IMR-90 (cell line): ENCODE results near the gene ELOA. TPM values are rescaled to one million over a fixed set of nuclear protein-coding genes. Genes with fewer than 3 reads are reported as not detected.
A peak's percentile ranks its signal among the peaks of the same experiment; 100 is the strongest.

Experiments
- ATAC-seq: fragments of 200-7000 bp; cut with Tn5 transposase; 2 replicates; pipeline ENCODE4 v1.9.1; 2020; ENCODE audit warnings: low read depth, mild to moderate bottlenecking, moderate library complexity
- BruUV-seq: library from RNA; stranded (reverse); fragments of 400-500 nt; replicated peaks from 2 replicates; lab custom pipeline; 2021; lab: Mats Ljungman, UMichigan
- CTCF ChIA-PET: fragments of 300-600 bp; formaldehyde crosslinking; extraction: SDS; loops from one replicate; lab custom pipeline; 2021; ENCODE audit warnings: antibody characterized with exemption; lab: Yijun Ruan, JAX
- POLR2A ChIA-PET: fragments of 300-600 bp; sonication (Branson Sonifier 250); formaldehyde crosslinking; loops from one replicate; lab custom pipeline; 2022; ENCODE audit warnings: antibody characterized with exemption; ENCODE audit not compliant: unreplicated experiment; lab: Charles Lee
- DNase-seq: peaks from one replicate; pipeline ENCODE4 v3.0.0; 2013
- H2AFZ ChIP-seq: replicated peaks from 2 replicates; pipeline ENCODE3; 2013; ENCODE audit warnings: low read length, mild to moderate bottlenecking; ENCODE audit not compliant: poor library complexity
- H2AK5ac ChIP-seq: 2 replicates; pipeline ENCODE4 v1.6.1; 2013; ENCODE audit warnings: low read depth, low read length, inconsistent platforms
- H2AK9ac ChIP-seq: replicated peaks from 2 replicates; pipeline ENCODE3; 2013; ENCODE audit warnings: mild to moderate bottlenecking, low read depth, low read length, moderate library complexity; ENCODE audit not compliant: poor library complexity
- H2BK120ac ChIP-seq: 2 replicates; pipeline ENCODE4 v1.6.1; 2013; ENCODE audit warnings: low read depth, low read length, inconsistent platforms
- H2BK15ac ChIP-seq: 3 replicates; pipeline ENCODE4 v1.6.1; 2013; ENCODE audit warnings: low read depth, low read length, inconsistent platforms
- H2BK20ac ChIP-seq: 2 replicates; pipeline ENCODE4 v1.6.1; 2013; ENCODE audit warnings: low read depth, mild to moderate bottlenecking, inconsistent platforms, low read length, moderate library complexity
- H2BK5ac ChIP-seq: 2 replicates; pipeline ENCODE4 v1.6.1; 2013; ENCODE audit warnings: mild to moderate bottlenecking, low read depth, low read length, inconsistent platforms; ENCODE audit not compliant: poor library complexity, severe bottlenecking
- H3K14ac ChIP-seq: replicated peaks from 2 replicates; pipeline ENCODE4 v1.6.1; 2013; ENCODE audit warnings: low read depth, low read length, inconsistent platforms
- H3K18ac ChIP-seq: 2 replicates; pipeline ENCODE4 v1.6.1; 2013; ENCODE audit warnings: low read depth, low read length, control low read depth
- H3K23ac ChIP-seq: 2 replicates; pipeline ENCODE4 v1.6.1; 2013; ENCODE audit warnings: low read depth, low read length, inconsistent platforms
- H3K27ac ChIP-seq: 2 replicates; pipeline ENCODE4 v1.5.1; 2013; ENCODE audit warnings: mild to moderate bottlenecking, control low read depth, low read length; ENCODE audit not compliant: insufficient read depth
- H3K27me3 ChIP-seq: 2 replicates; pipeline ENCODE4 v1.6.1; 2013; ENCODE audit warnings: low read length; ENCODE audit not compliant: control insufficient read depth, insufficient read depth
- H3K36me3 ChIP-seq: 2 replicates; pipeline ENCODE4 v1.6.1; 2013; ENCODE audit warnings: low read length, mixed read lengths; ENCODE audit not compliant: control insufficient read depth, insufficient read depth
- H3K4ac ChIP-seq: 2 replicates; pipeline ENCODE4 v1.6.1; 2013; ENCODE audit warnings: low read depth, low read length, inconsistent platforms
- H3K4me1 ChIP-seq: 2 replicates; pipeline ENCODE4 v1.6.1; 2013; ENCODE audit warnings: low read length, mixed read lengths; ENCODE audit not compliant: control insufficient read depth, insufficient read depth
- H3K4me2 ChIP-seq: 2 replicates; pipeline ENCODE4 v1.6.1; 2013; ENCODE audit warnings: low read depth, mild to moderate bottlenecking, control low read depth, low read length, moderate library complexity
- H3K4me3 ChIP-seq: 2 replicates; pipeline ENCODE4 v1.5.1; 2013; ENCODE audit warnings: low read depth, mild to moderate bottlenecking, control low read depth, low read length, moderate library complexity; ENCODE audit not compliant: insufficient read depth
- H3K56ac ChIP-seq: 2 replicates; pipeline ENCODE4 v1.6.1; 2013; ENCODE audit warnings: low read length, inconsistent platforms; ENCODE audit not compliant: insufficient read depth; ENCODE audit errors: extremely low read depth
- H3K79me1 ChIP-seq, 2 experiments: 2 replicates each; pipeline ENCODE4 v1.6.1; 2013; ENCODE audit warnings: low read length in 2 of 2, inconsistent platforms in 1 of 2, low read depth in 1 of 2
- H3K9ac ChIP-seq: 2 replicates; pipeline ENCODE4 v1.6.1; 2013; ENCODE audit warnings: low read depth, low read length, control low read depth
- H3K9me1 ChIP-seq: 2 replicates; pipeline ENCODE4 v1.6.1; 2013; ENCODE audit warnings: low read length, inconsistent platforms; ENCODE audit not compliant: insufficient read depth
- H3K9me3 ChIP-seq: 2 replicates; pipeline ENCODE4 v1.6.1; 2013; ENCODE audit warnings: low read length; ENCODE audit not compliant: control insufficient read depth, insufficient read depth
- H4K20me1 ChIP-seq: 2 replicates; pipeline ENCODE4 v1.6.1; 2013; ENCODE audit warnings: low read length, inconsistent platforms; ENCODE audit not compliant: insufficient read depth
- H4K5ac ChIP-seq: 2 replicates; pipeline ENCODE4 v1.6.1; 2013; ENCODE audit warnings: mild to moderate bottlenecking, low read depth, low read length, control low read depth
- H4K8ac ChIP-seq, 2 experiments: 2 replicates each; pipeline ENCODE4 v1.6.1; 2013; ENCODE audit warnings: low read depth in 2 of 2, low read length in 2 of 2, control low read depth in 1 of 2, inconsistent platforms in 1 of 2
- H4K91ac ChIP-seq: 2 replicates; pipeline ENCODE4 v1.6.1; 2013; ENCODE audit warnings: low read depth, low read length, inconsistent platforms; ENCODE audit not compliant: insufficient read depth
- BHLHE40 ChIP-seq: fragments of 150-350 bp; IDR thresholded peaks from 2 replicates; pipeline ENCODE4 v1.6.1; 2016; ENCODE audit warnings: mild to moderate bottlenecking, low read depth, low read length
- CEBPB ChIP-seq: IDR thresholded peaks from 2 replicates; pipeline ENCODE4 v1.6.1; 2012; ENCODE audit warnings: low read depth, low read length, improper control_type of control experiment
- CHD1 ChIP-seq: IDR thresholded peaks from 2 replicates; pipeline ENCODE4 v1.6.1; 2012; ENCODE audit warnings: low read depth, low read length, improper control_type of control experiment
- CTCF ChIP-seq: conservative IDR thresholded peaks from 2 replicates; pipeline ENCODE4 v1.5.1; 2012; ENCODE audit warnings: mild to moderate bottlenecking, low read depth, low read length, improper control_type of control experiment
- ELK1 ChIP-seq: fragments of 150-350 bp; IDR thresholded peaks from 2 replicates; pipeline ENCODE4 v1.6.1; 2016; ENCODE audit warnings: low read depth, mild to moderate bottlenecking, low read length, moderate library complexity, borderline replicate concordance
- FOS ChIP-seq: fragments of 150-350 bp; IDR thresholded peaks from 2 replicates; pipeline ENCODE4 v1.6.1; 2016; ENCODE audit warnings: low read depth, low read length
- MAFK ChIP-seq: IDR thresholded peaks from 2 replicates; pipeline ENCODE4 v1.6.1; 2012; ENCODE audit warnings: low read depth, low read length, improper control_type of control experiment
- MAZ ChIP-seq: IDR thresholded peaks from 2 replicates; pipeline ENCODE4 v1.6.1; 2012; ENCODE audit warnings: low read depth, mild to moderate bottlenecking, low read length, improper control_type of control experiment, moderate library complexity, borderline replicate concordance
- MXI1 ChIP-seq: IDR thresholded peaks from 2 replicates; pipeline ENCODE4 v1.6.1; 2012; ENCODE audit warnings: low read depth, mild to moderate bottlenecking, low read length, moderate library complexity, borderline replicate concordance
- NFE2L2 ChIP-seq: fragments of 150-350 bp; IDR thresholded peaks from 2 replicates; pipeline ENCODE4 v1.6.1; 2016; ENCODE audit warnings: low read depth, mild to moderate bottlenecking, low read length
- RAD21 ChIP-seq: IDR thresholded peaks from 2 replicates; pipeline ENCODE4 v1.6.1; 2012; ENCODE audit warnings: low read length, improper control_type of control experiment
- RCOR1 ChIP-seq: IDR thresholded peaks from 2 replicates; pipeline ENCODE4 v1.6.1; 2012; ENCODE audit warnings: mild to moderate bottlenecking, low read length, improper control_type of control experiment; ENCODE audit not compliant: insufficient replicate concordance
- RFX5 ChIP-seq: IDR thresholded peaks from 2 replicates; pipeline ENCODE4 v1.8.0; 2012; ENCODE audit warnings: low read depth, mild to moderate bottlenecking, low read length, moderate library complexity
- SMC3 ChIP-seq: fragments of 150-350 bp; IDR thresholded peaks from 2 replicates; pipeline ENCODE4 v1.6.1; 2016; ENCODE audit warnings: low read depth, mild to moderate bottlenecking, antibody characterized with exemption, low read length, moderate library complexity
- USF2 ChIP-seq: fragments of 150-350 bp; IDR thresholded peaks from 2 replicates; pipeline ENCODE4 v1.6.1; 2017; ENCODE audit warnings: mild to moderate bottlenecking, antibody characterized with exemption, low read length, low read depth
- WGBS, 2 experiments: methylation state at CpG; one replicate each; pipeline versions ENCODE4 v1.1.5 to v1.1.7; 2013; ENCODE audit warnings: missing lambda C conversion rate in 2 of 2; ENCODE audit not compliant: insufficient read length in 1 of 2; ENCODE audit errors: extremely low coverage in 2 of 2; 5-methylcytosine and 5-hydroxymethylcytosine counted together
- dilution Hi-C: fragments of 300-500 bp; cut with HindIII; formaldehyde crosslinking; loops from one replicate; pipeline ENCODE4 v1.14.3; 2018; ENCODE audit warnings: low sequenced_read_pairs; ENCODE audit not compliant: unreplicated experiment
- in situ Hi-C: fragments of 300-500 bp; cut with MboI; formaldehyde crosslinking; loops from 3 replicates; pipeline ENCODE4 v1.14.3; 2019; ENCODE audit warnings: low sequenced_read_pairs, inconsistent platforms, mixed read lengths
- intact Hi-C: fragments of 100-400 bp; cut with micrococcal nuclease; formaldehyde crosslinking; loops from 2 replicates; pipeline ENCODE4 v1.10.0; 2022
- polyA plus RNA-seq, 3 experiments: library from polyadenylated mRNA; depleted of rRNA; stranded (reverse); fragments of >200 nt; gene quantifications; 2 replicates each; pipeline ENCODE4 v1.2.3, GENCODE V29; 2012; ENCODE audit warnings: low replicate concordance in 1 of 3
- total RNA-seq: library from RNA; depleted of rRNA; stranded (reverse); fragments of >200 nt; gene quantifications from 2 replicates; pipeline ENCODE4 v1.2.3, GENCODE V29; 2012

ELOA gene
- total and polyA plus RNA-seq, 2 of the 4 experiments (the other 2 are of a cell fraction): 22.9 to 40.7 TPM

- H3K27me3 ChIP-seq: no peaks in the 10 kb centered on the region
- DNase-seq (no peak), ATAC-seq (no peak)
- no peak overlapping the region for H3K56ac ChIP-seq
- TF ChIP-seq RCOR1: no peak
- TF ChIP-seq USF2: no peak
- TF ChIP-seq CEBPB: no peak
- no peak for TF ChIP-seq CHD1
- no peak for TF ChIP-seq FOS
- TF ChIP-seq CTCF: no peak
- no peak for TF ChIP-seq RFX5
- TF ChIP-seq MXI1: no peak
- no peak for TF ChIP-seq MAFK
- TF ChIP-seq NFE2L2: no peak
- no peak for TF ChIP-seq BHLHE40
- no peak for TF ChIP-seq ELK1
- no peak for TF ChIP-seq SMC3
- TF ChIP-seq RAD21: no peak
- TF ChIP-seq MAZ: no peak
- no peak overlapping the region for H2BK5ac ChIP-seq
- H3K36me3 ChIP-seq: peaks cover 9% of the 10 kb centered on the region; the same call in 1 of the 2 replicates
- H3K9me3 ChIP-seq: no peaks in the 10 kb centered on the region
- peak overlapping the region; percentile 13 for H2AK9ac ChIP-seq
- 90% methylated on average over 6 of the region's 10 CpGs; no CpG with 5 or more reads in 1 of the 2 experiments for WGBS, 2 experiments
- H3K4me3 ChIP-seq: no peak overlapping the region
- H3K9me1 ChIP-seq: 0 out of 2 replicates have a peak, but pooled peaks cover 3% of the 10 kb centered on the region
- H4K91ac ChIP-seq: no peak overlapping the region
- CTCF ChIA-PET: no interaction called here
- H3K4me1 ChIP-seq: 0 out of 2 replicates have a peak, but pooled peaks cover 2% of the 10 kb centered on the region
- no peak overlapping the region for H2AFZ ChIP-seq
- no peak overlapping the region for H3K18ac ChIP-seq
- H4K5ac ChIP-seq: no peak overlapping the region
- in situ Hi-C loops (no loop called here), dilution Hi-C loops (no loop called here), intact Hi-C loops (loop anchor here (1.0 to 5.0 kb wide), 3 partner anchors 79 to 143 kb away; partner anchors contain the start of gene FUCA1)
- H4K20me1 ChIP-seq: no peaks in the 10 kb centered on the region
- peaks cover 8 to 21% of the 10 kb centered on the region in 2 experiments for H3K79me1 ChIP-seq
- H3K27ac ChIP-seq: no peak overlapping the region
- H3K4me2 ChIP-seq: no peak overlapping the region
- no peak overlapping the region for H4K8ac ChIP-seq
- POLR2A ChIA-PET: no interaction called here
- no peak overlapping the region for H2BK15ac ChIP-seq
- H3K9ac ChIP-seq: no peak overlapping the region
- no TSS peak for BruUV-seq
- no peak overlapping the region for H3K14ac ChIP-seq
- no peak overlapping the region for H3K23ac ChIP-seq
- H2BK120ac ChIP-seq: no peak overlapping the region
- H2AK5ac ChIP-seq: no peak overlapping the region
- H2BK20ac ChIP-seq: no peak overlapping the region
- H3K4ac ChIP-seq: no peak overlapping the region
Measured at GRCh38 chr1:23772854-23773242, 29.6 kb downstream of the ELOA start.
